Duodenal mucosa (tissue), 2 donors: Measurements from ENCODE around the gene GUSB.
"Not testable (repeated sequence)": the region's sequence is repeated elsewhere in the genome, so short reads cannot be mapped to it uniquely, and the experiment has no call there.

Experiments used
- H3K27ac ChIP-seq: one replicate; pipeline ENCODE4 v1.7.0; 2013; ENCODE audit warnings: low read depth, low read length
- H3K27me3 ChIP-seq, 2 donors: one replicate each; pipeline ENCODE4 v1.7.0; 2013; ENCODE audit warnings: low read length in 2 of 2, control low read depth in 1 of 2; ENCODE audit not compliant: insufficient read depth in 2 of 2, control insufficient read depth in 1 of 2
- H3K36me3 ChIP-seq, 2 donors: one replicate each; pipeline ENCODE4 v1.7.0; 2013; ENCODE audit warnings: low read length in 2 of 2, control low read depth in 1 of 2; ENCODE audit not compliant: insufficient read depth in 2 of 2, control insufficient read depth in 1 of 2
- H3K4me1 ChIP-seq, 2 donors: one replicate each; pipeline ENCODE4 v1.7.0; 2013; ENCODE audit warnings: low read length in 2 of 2, control low read depth in 1 of 2; ENCODE audit not compliant: insufficient read depth in 2 of 2, control insufficient read depth in 1 of 2
- H3K4me3 ChIP-seq, 2 donors: one replicate each; pipeline ENCODE4 v1.7.0; 2013; ENCODE audit warnings: low read length in 2 of 2, low read depth in 1 of 2
- H3K9ac ChIP-seq, 2 donors: one replicate each; pipeline ENCODE4 v1.7.0; 2013; ENCODE audit warnings: low read length in 2 of 2, low read depth in 1 of 2
- H3K9me3 ChIP-seq, 2 donors: one replicate each; pipeline ENCODE4 v1.7.0; 2013; ENCODE audit warnings: low read length in 2 of 2, control low read depth in 1 of 2; ENCODE audit not compliant: control insufficient read depth in 1 of 2

Gene GUSB

GRCh38 chr7:65962033-65962432 lies 20.0 kb downstream of the GUSB start:
- Histone ChIP-seq H3K4me1 (no peaks in the 10 kb centered on the region), H3K9ac (no peak overlapping the region), H3K9me3 (no peaks in the 10 kb centered on the region), H3K4me3 (no peak overlapping the region), H3K27me3 (no peaks in the 10 kb centered on the region), H3K27ac (no peak overlapping the region), H3K36me3 (peaks cover 25 to 75% of the 10 kb centered on the region in 2 donors)

- H3K27ac ChIP-seq, result no peak overlapping the region
- H3K9me3 ChIP-seq, result no peaks in the 10 kb centered on the region
- no peak overlapping the region for H3K4me3 ChIP-seq
- no peaks in the 10 kb centered on the region for H3K4me1 ChIP-seq
- H3K27me3 ChIP-seq, result no peaks in the 10 kb centered on the region
- H3K9ac ChIP-seq, result no peak overlapping the region
- peaks cover 18 to 76% of the 10 kb centered on the region in 2 donors for H3K36me3 ChIP-seq
These were observed 21.5 kb downstream of the GUSB start for GRCh38 chr7:65960351-65961074.

DNA sequence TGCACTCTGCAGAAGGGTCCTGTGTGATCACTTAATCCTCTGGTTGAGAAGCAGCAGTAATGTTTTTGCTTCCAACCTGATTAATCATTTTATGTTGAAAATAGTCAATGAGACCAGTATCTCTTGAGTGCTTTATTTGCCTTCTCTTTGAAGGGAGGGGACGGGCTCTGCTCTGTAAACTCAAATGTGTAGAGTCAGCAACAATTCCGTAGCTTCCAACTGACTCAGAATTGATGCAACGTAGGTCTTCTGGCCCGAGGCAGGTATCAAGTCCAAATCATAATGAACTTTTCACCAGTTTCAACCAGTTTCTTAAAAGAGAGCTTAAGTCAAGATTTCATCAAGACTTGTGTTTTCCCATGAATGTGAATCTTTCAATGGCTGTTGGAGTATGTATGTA lies 26.3 kb downstream of the GUSB start:
- no peaks in the 10 kb centered on the region for H3K9me3 ChIP-seq
- H3K27ac ChIP-seq, result no peak overlapping the region
- no peaks in the 10 kb centered on the region for H3K4me1 ChIP-seq
- H3K36me3 ChIP-seq, result peaks cover 9 to 54% of the 10 kb centered on the region in 2 donors
- H3K4me3 ChIP-seq, result no peak overlapping the region
- no peak overlapping the region for H3K9ac ChIP-seq
- H3K27me3 ChIP-seq, result no peaks in the 10 kb centered on the region

DNA sequence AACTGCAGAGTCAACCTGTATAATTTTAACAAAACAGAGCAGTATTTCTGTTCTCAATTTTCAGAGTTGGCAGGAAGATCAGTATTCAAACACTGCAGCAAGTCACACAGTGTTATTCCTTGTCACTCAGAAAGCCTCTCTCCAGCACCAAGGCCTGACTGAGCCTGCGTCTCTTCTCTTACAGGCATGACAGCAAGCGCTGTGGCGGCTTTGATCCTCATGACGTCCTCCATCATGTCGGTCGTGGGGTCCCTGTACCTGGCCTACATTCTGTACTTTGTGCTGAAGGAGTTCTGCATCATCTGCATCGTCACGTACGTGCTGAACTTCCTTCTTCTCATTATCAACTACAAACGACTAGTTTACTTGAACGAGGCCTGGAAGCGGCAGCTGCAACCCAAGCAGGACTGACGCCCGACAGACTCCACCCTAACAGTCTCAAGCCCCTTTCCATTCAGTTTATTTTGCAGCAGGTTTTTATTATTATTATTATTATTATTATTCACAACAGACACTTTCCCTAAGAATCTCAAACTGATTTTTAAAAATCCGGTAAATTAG lies 28.0 kb downstream of the GUSB start:
- Histone ChIP-seq H3K36me3 (peaks cover 3 to 38% of the 10 kb centered on the region in 2 donors), H3K4me1 (no peaks in the 10 kb centered on the region), H3K9me3 (no peaks in the 10 kb centered on the region), H3K27ac (no peak overlapping the region), H3K4me3 (no peak overlapping the region), H3K27me3 (no peaks in the 10 kb centered on the region), H3K9ac (no peak overlapping the region)

DNA sequence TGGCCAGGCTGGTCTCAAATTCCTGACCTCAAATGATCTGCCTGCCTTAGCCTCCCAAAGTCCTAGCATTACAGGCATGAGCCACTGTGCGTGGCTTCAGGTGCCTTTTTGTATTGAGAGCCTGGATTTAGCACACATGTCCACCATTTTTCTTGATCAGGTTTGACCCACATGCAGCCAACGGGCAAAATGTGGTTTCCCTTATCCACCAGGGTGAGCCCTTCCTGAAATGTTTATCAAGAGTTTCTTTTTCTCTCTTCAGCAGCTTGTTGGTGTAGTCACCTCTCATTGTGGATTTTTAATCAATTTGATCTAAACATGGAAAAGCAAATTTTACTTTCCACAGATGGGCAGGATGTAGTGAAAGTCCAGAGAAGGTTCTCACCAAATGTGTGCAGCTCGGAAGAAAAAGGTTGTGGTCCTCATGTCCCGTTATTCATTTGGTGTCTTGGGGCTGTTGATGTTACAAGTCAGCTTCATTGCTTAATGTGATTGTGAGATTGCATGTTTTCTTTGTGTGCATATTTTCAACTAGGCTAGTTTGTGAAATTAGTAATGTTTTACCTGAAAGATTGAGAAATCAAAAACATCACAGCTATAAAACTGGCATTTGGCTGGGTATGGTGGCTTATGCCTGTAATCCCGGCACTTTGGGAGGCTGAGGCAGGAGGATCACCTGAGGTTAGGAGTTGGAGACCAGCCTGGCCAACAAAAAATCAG lies 28.9 kb downstream of the GUSB start:
- Histone ChIP-seq H3K9ac (no peak overlapping the region), H3K36me3 (peaks cover 3 to 31% of the 10 kb centered on the region in 2 donors), H3K9me3 (no peaks in the 10 kb centered on the region), H3K27me3 (no peaks in the 10 kb centered on the region), H3K4me3 (no peak overlapping the region), H3K27ac (no peak overlapping the region), H3K4me1 (no peaks in the 10 kb centered on the region)

- H3K9ac ChIP-seq, result no peak overlapping the region
These were observed 30.0 kb downstream of the GUSB start for GRCh38 chr7:65951837-65952578.

GRCh38 chr7:65946904-65947303 lies 35.1 kb downstream of the GUSB start:
- Histone ChIP-seq H3K9ac (no peak overlapping the region), H3K9me3 (no peaks in the 10 kb centered on the region), H3K36me3 (no peaks in the 10 kb centered on the region), H3K4me1 (no peaks in the 10 kb centered on the region), H3K27me3 (no peaks in the 10 kb centered on the region), H3K27ac (no peak overlapping the region), H3K4me3 (no peak overlapping the region)

More at GRCh38 chr7:65951837-65952578, 30.0 kb downstream of the GUSB start:
- Histone ChIP-seq H3K27me3 (no peaks in the 10 kb centered on the region), H3K9me3 (no peaks in the 10 kb centered on the region), H3K27ac (no peak overlapping the region), H3K4me3 (no peak overlapping the region), H3K4me1 (no peaks in the 10 kb centered on the region), H3K36me3 (peaks cover 3 to 31% of the 10 kb centered on the region in 2 donors)

DNA sequence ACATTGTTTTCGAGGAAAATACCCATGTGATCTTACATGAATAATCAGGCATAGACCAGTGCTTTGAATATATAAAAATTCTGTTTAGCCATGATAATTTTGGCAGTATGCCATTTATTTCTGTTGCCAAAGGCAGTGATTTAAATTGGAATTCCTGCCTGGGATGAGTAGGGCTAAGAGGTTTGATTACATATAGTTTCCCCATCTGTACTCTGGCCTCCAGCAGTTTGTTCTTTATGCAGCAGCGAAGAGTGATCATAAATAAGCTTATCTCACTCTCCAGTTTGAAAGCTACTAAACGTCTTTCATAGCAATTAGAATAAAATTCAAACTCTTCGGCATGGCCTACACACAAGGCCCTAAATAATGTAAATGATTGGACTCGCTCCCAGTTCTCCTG lies 36.2 kb downstream of the GUSB start:
- not testable (repeated sequence) for H3K9ac ChIP-seq, H3K4me1 ChIP-seq, H3K27me3 ChIP-seq, H3K36me3 ChIP-seq, H3K27ac ChIP-seq, H3K4me3 ChIP-seq, H3K9me3 ChIP-seq

- H3K27me3 ChIP-seq, result no peaks in the 10 kb centered on the region
- no peak overlapping the region for H3K4me3 ChIP-seq
- H3K36me3 ChIP-seq, result no peaks in the 10 kb centered on the region
- H3K9me3 ChIP-seq, result no peaks in the 10 kb centered on the region
- no peak overlapping the region for H3K9ac ChIP-seq
- no peak overlapping the region for H3K27ac ChIP-seq
- no peaks in the 10 kb centered on the region for H3K4me1 ChIP-seq
These were observed 43.6 kb downstream of the GUSB start for GRCh38 chr7:65938336-65938895.
